OCI-LY3 (cell line): ENCODE data around the gene IRF5.

ENCODE experiments used
- H2AFZ ChIP-seq: fragments of 200-600, 300-600 bp; shearing (Covaris generic); 2 replicates; pipeline ENCODE4 v1.6.0; 2014; ENCODE audit warnings: antibody characterized with exemption, low read depth, low read length
- H3K27ac ChIP-seq: fragments of 200-600, 300-600 bp; sonication (generic); 2 replicates; pipeline ENCODE4 v1.5.1; 2014; ENCODE audit warnings: mild to moderate bottlenecking, low read length, moderate library complexity, mixed read lengths
- H3K27me3 ChIP-seq: fragments of 200-600, 300-600 bp; sonication (generic); 2 replicates; pipeline ENCODE4 v1.6.1; 2014; ENCODE audit warnings: low read depth, low read length, mixed read lengths
- H3K36me3 ChIP-seq: fragments of 200-600, 300-600 bp; sonication (generic); replicated peaks from 2 replicates; pipeline ENCODE3; 2014; ENCODE audit warnings: low read depth, low read length, mixed read lengths
- H3K4me1 ChIP-seq: fragments of 300-600, 200-600 bp; sonication (generic); 2 replicates; pipeline ENCODE4 v1.6.1; 2014; ENCODE audit warnings: low read length, mixed read lengths
- H3K4me2 ChIP-seq: fragments of 200-600, 300-600 bp; sonication (generic); 2 replicates; pipeline ENCODE4 v1.6.1; 2014; ENCODE audit warnings: low read length, mixed read lengths
- H3K4me3 ChIP-seq: fragments of 300-600, 200-600 bp; sonication (generic); 2 replicates; pipeline ENCODE4 v1.5.1; 2014; ENCODE audit warnings: antibody characterized with exemption, mild to moderate bottlenecking, low read length, moderate library complexity
- H3K79me2 ChIP-seq: fragments of 300-600, 200-600 bp; shearing (Covaris generic); 2 replicates; pipeline ENCODE4 v1.6.1; 2014; ENCODE audit warnings: mild to moderate bottlenecking, low read length, mixed read lengths
- H3K9ac ChIP-seq: fragments of 300-600, 200-600 bp; shearing (Covaris generic); 2 replicates; pipeline ENCODE4 v1.6.0; 2014; ENCODE audit warnings: mild to moderate bottlenecking, low read length, moderate library complexity
- H3K9me3 ChIP-seq: fragments of 200-600, 300-600 bp; shearing (Covaris generic); 2 replicates; pipeline ENCODE4 v1.6.1; 2014; ENCODE audit warnings: low read length, mixed read lengths; ENCODE audit not compliant: insufficient read depth
- H4K20me1 ChIP-seq: fragments of 200-600, 300-600 bp; sonication (generic); 2 replicates; pipeline ENCODE4 v1.6.1; 2016; ENCODE audit warnings: low read length, mixed read lengths; ENCODE audit not compliant: insufficient read depth
- EZH2phosphoT487 ChIP-seq: fragments of 200-600 bp; shearing (Covaris generic); IDR thresholded peaks from 2 replicates; pipeline ENCODE4 v1.6.1; 2018; ENCODE audit warnings: antibody characterized with exemption, mixed run types, low read depth
- TF ChIP-seq, protein P1 (sequence below): fragments of 200-600, 300-600 bp; sonication (generic); IDR thresholded peaks from 2 replicates; pipeline ENCODE4 v1.5.1; 2014; ENCODE audit warnings: antibody characterized with exemption, low read length, low read depth

The IRF5 gene

DNA sequence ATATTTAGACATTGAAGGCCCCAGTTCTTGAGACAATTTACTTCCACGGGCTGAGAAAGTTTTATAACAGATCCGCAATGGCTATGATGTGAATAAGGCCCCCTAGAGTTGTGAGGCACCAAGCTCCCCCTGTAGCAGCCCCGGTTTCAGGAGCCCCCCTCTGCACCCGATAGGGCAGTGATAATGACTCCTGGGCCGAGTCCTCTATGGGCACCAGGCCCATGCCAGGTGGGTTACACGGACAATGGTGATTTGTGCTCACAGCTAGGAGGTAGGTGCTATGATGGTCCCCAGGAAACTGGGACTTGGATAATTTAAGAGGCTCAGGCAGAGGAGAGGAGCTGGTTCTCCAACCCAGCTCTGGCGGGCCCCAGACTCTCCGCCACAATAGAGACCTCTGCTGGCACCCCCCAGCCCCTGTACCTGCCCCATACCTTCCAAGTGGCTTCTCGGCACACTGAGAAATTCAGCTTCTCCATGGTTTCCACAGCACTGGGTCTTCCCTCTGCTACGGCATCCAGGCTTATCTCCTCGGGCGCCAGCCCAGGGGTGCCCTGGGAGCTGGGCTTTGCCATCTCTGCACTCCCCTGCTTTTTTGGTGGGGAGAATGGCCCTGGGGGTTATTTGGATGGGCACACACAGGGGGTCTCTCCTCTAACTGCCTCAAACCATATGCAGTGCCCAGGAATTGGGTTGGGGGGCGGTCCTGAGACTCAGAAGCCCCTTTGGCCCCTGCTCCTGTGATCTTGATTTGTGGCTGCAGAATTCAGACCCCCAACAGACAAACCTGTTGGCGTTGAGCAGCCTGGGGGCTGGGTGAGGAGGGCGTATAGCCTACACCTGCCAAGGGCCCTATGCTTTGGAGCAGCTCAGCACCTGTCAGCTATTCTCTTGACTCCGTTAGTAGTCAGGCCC is 15.0 kb upstream of the IRF5 start:
- Histone ChIP-seq H3K36me3 (no peaks in the 10 kb centered on the region), H3K9me3 (no peaks in the 10 kb centered on the region), H3K4me3 (no peak overlapping the region), H4K20me1 (no peaks in the 10 kb centered on the region), H3K4me1 (peaks cover 23% of the 10 kb centered on the region), H2AFZ (no peak overlapping the region), H3K27me3 (peaks cover 13% of the 10 kb centered on the region; the same call in 1 of the 2 replicates), H3K27ac (no peak overlapping the region), H3K4me2 (no peak overlapping the region), H3K79me2 (no peaks in the 10 kb centered on the region), H3K9ac (no peak overlapping the region)
- no peak for TF ChIP-seq EZH2phosphoT487
- TF ChIP-seq, protein P1, sequence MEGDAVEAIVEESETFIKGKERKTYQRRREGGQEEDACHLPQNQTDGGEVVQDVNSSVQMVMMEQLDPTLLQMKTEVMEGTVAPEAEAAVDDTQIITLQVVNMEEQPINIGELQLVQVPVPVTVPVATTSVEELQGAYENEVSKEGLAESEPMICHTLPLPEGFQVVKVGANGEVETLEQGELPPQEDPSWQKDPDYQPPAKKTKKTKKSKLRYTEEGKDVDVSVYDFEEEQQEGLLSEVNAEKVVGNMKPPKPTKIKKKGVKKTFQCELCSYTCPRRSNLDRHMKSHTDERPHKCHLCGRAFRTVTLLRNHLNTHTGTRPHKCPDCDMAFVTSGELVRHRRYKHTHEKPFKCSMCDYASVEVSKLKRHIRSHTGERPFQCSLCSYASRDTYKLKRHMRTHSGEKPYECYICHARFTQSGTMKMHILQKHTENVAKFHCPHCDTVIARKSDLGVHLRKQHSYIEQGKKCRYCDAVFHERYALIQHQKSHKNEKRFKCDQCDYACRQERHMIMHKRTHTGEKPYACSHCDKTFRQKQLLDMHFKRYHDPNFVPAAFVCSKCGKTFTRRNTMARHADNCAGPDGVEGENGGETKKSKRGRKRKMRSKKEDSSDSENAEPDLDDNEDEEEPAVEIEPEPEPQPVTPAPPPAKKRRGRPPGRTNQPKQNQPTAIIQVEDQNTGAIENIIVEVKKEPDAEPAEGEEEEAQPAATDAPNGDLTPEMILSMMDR = no peak

DNA sequence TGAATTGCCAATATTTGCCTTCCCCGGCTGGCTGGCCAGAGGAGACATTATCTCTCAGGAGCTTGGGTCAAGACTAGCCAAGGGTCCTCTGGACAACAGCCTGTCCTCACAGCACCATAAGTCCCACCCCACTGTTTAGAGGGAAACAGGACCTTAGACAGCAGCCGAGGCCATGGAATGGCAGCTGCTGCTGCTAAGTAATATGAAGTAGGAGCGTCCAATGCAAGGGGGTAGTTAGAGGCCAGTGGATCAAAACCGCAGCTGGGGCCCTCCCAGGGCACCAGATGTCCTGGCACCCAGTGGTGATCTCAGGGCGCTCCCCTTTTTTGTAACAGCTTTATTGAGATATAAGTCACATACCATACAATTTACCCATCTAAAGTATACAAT is 14.3 kb upstream of the IRF5 start:
- Histone ChIP-seq H3K27me3 (peaks cover 13% of the 10 kb centered on the region; the same call in 1 of the 2 replicates), H3K9me3 (no peaks in the 10 kb centered on the region)

DNA sequence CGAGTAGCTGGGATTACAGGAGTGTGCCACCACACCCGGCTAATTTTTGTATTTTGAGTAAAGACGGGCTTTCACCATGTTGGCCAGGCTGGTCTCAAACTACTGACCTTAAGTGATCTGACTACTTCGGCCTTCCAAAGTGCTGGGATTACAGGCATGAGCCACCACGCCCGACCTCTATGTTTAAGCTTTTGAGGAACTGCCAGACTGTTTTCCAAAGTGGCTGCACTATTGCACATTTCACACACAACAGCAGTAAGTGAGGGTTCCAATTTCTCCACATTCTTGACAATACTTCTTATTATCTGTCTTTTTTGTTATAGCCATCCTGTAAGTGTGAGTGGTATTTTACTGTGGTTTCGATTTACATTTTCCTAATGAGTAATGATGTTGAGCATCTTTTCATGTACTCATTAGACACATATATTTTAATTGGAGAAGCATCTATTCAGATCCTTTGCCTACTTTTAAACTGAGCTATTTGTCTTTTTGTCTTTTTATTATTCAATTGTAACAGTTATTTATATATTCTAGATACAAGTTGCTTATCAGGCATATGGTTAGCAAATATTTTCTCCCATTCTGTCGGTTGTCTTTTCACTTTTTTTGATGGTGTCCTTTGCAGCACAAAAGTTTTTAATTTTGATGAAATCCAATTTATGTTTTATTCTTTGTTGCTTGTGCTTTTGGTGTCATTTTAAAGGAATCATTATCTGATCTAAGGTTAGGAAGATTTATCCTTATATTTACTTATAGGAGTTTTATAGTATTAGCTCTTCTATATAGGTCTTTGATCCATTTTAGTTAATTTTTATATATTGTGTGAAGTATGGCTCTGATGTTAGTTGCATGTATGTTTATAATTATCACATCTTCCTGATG is 12.8 kb upstream of the IRF5 start:
- H3K4me1 ChIP-seq = peaks cover 16% of the 10 kb centered on the region
- no peaks in the 10 kb centered on the region for H3K36me3 ChIP-seq
- H3K79me2 ChIP-seq = no peaks in the 10 kb centered on the region
- H3K9me3 ChIP-seq = no peaks in the 10 kb centered on the region
- H3K27ac ChIP-seq = no peak overlapping the region
- H3K4me2 ChIP-seq = no peak overlapping the region
- no peak overlapping the region for H3K9ac ChIP-seq
- H4K20me1 ChIP-seq = no peaks in the 10 kb centered on the region
- H2AFZ ChIP-seq = no peak overlapping the region
- H3K27me3 ChIP-seq = peaks cover 13% of the 10 kb centered on the region; the same call in 1 of the 2 replicates
- no peak overlapping the region for H3K4me3 ChIP-seq
- TF ChIP-seq, protein P1 = no peak
- TF ChIP-seq EZH2phosphoT487 = no peak

More for the DNA sequence above, 14.3 kb upstream of the IRF5 start:
- Histone ChIP-seq H3K27ac (no peak overlapping the region), H2AFZ (no peak overlapping the region), H3K4me2 (no peak overlapping the region), H3K36me3 (no peaks in the 10 kb centered on the region), H4K20me1 (no peaks in the 10 kb centered on the region), H3K79me2 (no peaks in the 10 kb centered on the region), H3K4me1 (peaks cover 24% of the 10 kb centered on the region), H3K4me3 (no peak overlapping the region), H3K9ac (no peak overlapping the region)
- no peak for TF ChIP-seq EZH2phosphoT487
- TF ChIP-seq, protein P1 = no peak
